Brain microvascular endothelial cell (primary cell): ENCODE data around the gene BRPF1.

Experiments used
- DNase-seq: peaks from one replicate; pipeline ENCODE4 v3.0.0-alpha.2; 2020
- H3K27ac ChIP-seq: fragments of 250-450 bp; sonication (Bioruptor Pico); 2 replicates; pipeline ENCODE4 v1.5.1; 2020; ENCODE audit warnings: mild to moderate bottlenecking, moderate library complexity
- H3K27me3 ChIP-seq: fragments of 250-450 bp; sonication (Bioruptor Pico); replicated peaks from 2 replicates; pipeline ENCODE4 v1.5.1; 2020; ENCODE audit warnings: mild to moderate bottlenecking
- H3K36me3 ChIP-seq: fragments of 250-450 bp; sonication (Bioruptor Pico); replicated peaks from 2 replicates; pipeline ENCODE4 v1.5.1; 2020; ENCODE audit warnings: mild to moderate bottlenecking
- H3K4me3 ChIP-seq: 2 replicates; pipeline ENCODE4 v1.5.1; 2011; ENCODE audit warnings: low read depth, mild to moderate bottlenecking, control low read depth, low read length, moderate library complexity
- CTCF ChIP-seq: IDR thresholded peaks from 2 replicates; pipeline ENCODE4 v1.5.1; 2011; ENCODE audit warnings: low read depth, mild to moderate bottlenecking, moderate library complexity, low read length, control low read depth, inconsistent platforms; ENCODE audit errors: missing control alignments
- in situ Hi-C: cut with HindIII; loops from 2 replicates; pipeline ENCODE4 v1.10.0; 2017; ENCODE audit warnings: low sequenced_read_pairs, low pct_ligation_motif_present

BRPF1 gene

GRCh38 chr3:9776896-9777693, 45.6 kb downstream of the BRPF1 start:
- in situ Hi-C loops, result no loop called here
- Histone ChIP-seq H3K27ac (no peak overlapping the region), H3K36me3 (peaks cover 12% of the 10 kb centered on the region), H3K27me3 (no peaks in the 10 kb centered on the region), H3K4me3 (no peak overlapping the region)
- no peak for DNase-seq
- no peak for TF ChIP-seq CTCF

DNA sequence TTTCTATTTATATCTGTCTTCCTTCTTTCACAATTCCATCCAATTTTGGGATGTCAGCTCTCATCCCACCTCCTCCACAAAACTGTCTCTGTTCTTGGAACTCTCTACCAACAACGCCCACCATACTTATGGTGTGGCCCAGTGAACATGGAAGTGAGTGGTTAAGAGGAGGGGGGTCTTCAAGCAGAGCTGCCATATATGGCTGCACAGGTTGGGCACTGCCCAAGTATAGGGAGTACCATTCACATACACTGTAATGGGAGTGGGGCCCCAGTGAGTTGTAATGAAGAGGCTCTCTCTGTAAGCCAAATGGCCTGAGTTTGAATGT, 46.1 kb downstream of the BRPF1 start:
- no peak overlapping the region for H3K27ac ChIP-seq
- no peak for TF ChIP-seq CTCF
- in situ Hi-C loops, result no loop called here
- no peak for DNase-seq
- no peak overlapping the region for H3K4me3 ChIP-seq
- peaks cover 16% of the 10 kb centered on the region for H3K36me3 ChIP-seq
- H3K27me3 ChIP-seq, result no peaks in the 10 kb centered on the region

- Histone ChIP-seq H3K27ac (no peak overlapping the region), H3K27me3 (no peaks in the 10 kb centered on the region), H3K36me3 (peaks cover 16% of the 10 kb centered on the region), H3K4me3 (no peak overlapping the region)
- in situ Hi-C loops, result no loop called here
- peak; percentile 43 for DNase-seq
- TF ChIP-seq CTCF, result no peak
These were observed 46.9 kb downstream of the BRPF1 start for GRCh38 chr3:9778143-9779074.

DNA sequence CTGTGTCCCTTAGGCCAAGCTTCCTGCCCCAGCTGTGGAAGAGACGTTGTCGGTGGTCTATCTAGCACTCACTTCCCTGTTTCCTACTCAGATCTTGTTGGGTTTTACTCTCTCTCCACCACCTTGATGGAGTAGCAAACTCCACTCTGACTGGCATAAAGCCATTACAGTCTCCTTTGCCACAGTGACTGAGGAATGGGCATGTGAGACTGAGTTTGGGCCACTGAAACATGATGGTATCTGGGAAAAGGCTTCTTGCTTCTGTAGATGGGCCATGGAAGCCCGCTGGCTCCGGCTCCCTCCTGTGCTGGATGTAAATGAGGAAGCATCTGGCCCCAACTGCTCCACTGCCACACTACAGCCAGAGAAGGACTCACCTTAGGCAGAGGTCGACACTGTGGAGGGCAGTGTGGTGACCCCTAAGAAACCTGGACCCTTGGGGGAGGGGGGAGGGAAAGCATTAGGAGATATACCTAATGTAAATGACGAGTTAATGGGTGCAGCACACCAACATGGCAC, 47.6 kb downstream of the BRPF1 start:
- Histone ChIP-seq H3K36me3 (peaks cover 20% of the 10 kb centered on the region), H3K27me3 (no peaks in the 10 kb centered on the region), H3K27ac (no peak overlapping the region), H3K4me3 (no peak overlapping the region)
- in situ Hi-C loops, result no loop called here
- no peak for TF ChIP-seq CTCF
- no peak for DNase-seq

DNA sequence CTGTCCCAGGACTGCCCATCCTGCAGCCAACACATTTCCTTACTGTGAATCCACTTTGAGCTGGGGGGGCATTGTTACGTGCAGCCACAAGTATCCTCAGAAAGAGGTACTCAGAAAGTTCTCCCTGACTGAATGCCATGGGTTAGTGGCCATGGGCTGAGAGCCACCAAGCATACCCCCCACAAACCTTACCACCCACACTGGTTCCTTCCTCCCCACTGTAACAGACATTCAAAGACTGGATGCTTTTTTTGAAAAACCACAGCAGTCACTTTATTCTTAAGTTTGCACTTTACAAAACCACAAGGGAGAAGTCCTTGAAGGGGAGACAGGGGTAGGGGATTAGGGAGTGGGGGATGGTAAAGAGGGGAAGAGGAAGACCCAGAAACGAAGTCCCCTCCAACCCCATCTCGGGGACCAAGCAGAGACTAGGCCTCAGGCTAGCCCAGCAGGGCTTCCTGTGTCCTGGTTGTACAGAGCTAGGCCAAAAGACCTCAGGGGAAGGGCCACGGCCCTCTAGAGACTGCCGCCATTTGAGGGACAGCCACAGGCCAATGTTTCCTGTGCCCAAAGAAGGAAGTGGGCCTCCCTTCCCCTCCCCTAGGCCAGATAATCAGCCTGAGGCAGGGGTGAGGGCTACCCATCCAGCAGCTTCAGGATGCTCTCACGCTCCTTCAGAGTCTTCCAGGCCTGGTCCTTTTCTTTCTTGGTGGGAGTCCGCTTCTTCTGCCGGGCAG, 48.4 kb downstream of the BRPF1 start:
- no peak overlapping the region for H3K27ac ChIP-seq
- no peak for DNase-seq
- in situ Hi-C loops, result no loop called here
- H3K27me3 ChIP-seq, result no peaks in the 10 kb centered on the region
- H3K4me3 ChIP-seq, result no peak overlapping the region
- TF ChIP-seq CTCF, result no peak
- peaks cover 23% of the 10 kb centered on the region for H3K36me3 ChIP-seq
